ENCODE measurements around the gene ATG10.
"Not testable (repeated sequence)": the region's sequence is repeated elsewhere in the genome, so short reads cannot be mapped to it uniquely, and the experiment has no call there.

The ATG10 gene

GRCh38 chr5:81980160-81980559 lies 8.3 kb downstream of the ATG10 start:
- no peak for TF ChIP-seq Cebpa-rat (IDR thresholded peaks at IDR 0.05)
- Histone ChIP-seq H3K4me2 (no peak overlapping the region), H3K36me3 (peaks cover 69% of the 10 kb centered on the region), H3K9me3 (peaks cover 28% of the 10 kb centered on the region), H3K27ac (no peak overlapping the region), H4K20me1 (no peaks in the 10 kb centered on the region), H3K9ac (no peak overlapping the region), H3K27me3 (no peaks in the 10 kb centered on the region), H3K4me3 (no peak overlapping the region), H3K4me1 (no peaks in the 10 kb centered on the region)

- no peak overlapping the region for H3K27ac ChIP-seq
- peaks cover 74% of the 10 kb centered on the region for H3K36me3 ChIP-seq
- no peak overlapping the region for H3K4me3 ChIP-seq
- TF ChIP-seq Cebpa-rat (IDR thresholded peaks at IDR 0.05), result no peak
- H3K9me3 ChIP-seq, result peaks cover 34% of the 10 kb centered on the region
- H3K4me2 ChIP-seq, result no peak overlapping the region
- H3K9ac ChIP-seq, result no peak overlapping the region
- H3K4me1 ChIP-seq, result no peaks in the 10 kb centered on the region
- H3K27me3 ChIP-seq, result no peaks in the 10 kb centered on the region
- H4K20me1 ChIP-seq, result no peaks in the 10 kb centered on the region
Measured at GRCh38 chr5:81980598-81981260, 8.9 kb downstream of the ATG10 start.

- H3K27ac ChIP-seq, H3K27me3 ChIP-seq, H3K9ac ChIP-seq, H4K20me1 ChIP-seq, H3K4me2 ChIP-seq, H3K4me1 ChIP-seq, H3K4me3 ChIP-seq: not testable (repeated sequence)
- H3K36me3 ChIP-seq, result peaks cover 76% of the 10 kb centered on the region
- peaks cover 37% of the 10 kb centered on the region for H3K9me3 ChIP-seq
Measured at GRCh38 chr5:81982172-81982685, 10.4 kb downstream of the ATG10 start.

- Histone ChIP-seq H3K9me3 (peaks cover 37% of the 10 kb centered on the region), H3K36me3 (peaks cover 76% of the 10 kb centered on the region)
- H3K9ac ChIP-seq, H3K4me1 ChIP-seq, H4K20me1 ChIP-seq, H3K27ac ChIP-seq, H3K4me3 ChIP-seq, H3K4me2 ChIP-seq, H3K27me3 ChIP-seq: not testable (repeated sequence)
Measured at GRCh38 chr5:81983148-81983547, 11.3 kb downstream of the ATG10 start.

GRCh38 chr5:81983563-81983962 lies 11.7 kb downstream of the ATG10 start:
- not testable (repeated sequence) for H4K20me1 ChIP-seq, H3K9ac ChIP-seq, H3K4me1 ChIP-seq, H3K27ac ChIP-seq, H3K4me2 ChIP-seq, H3K27me3 ChIP-seq, H3K4me3 ChIP-seq
- H3K36me3 ChIP-seq, result peaks cover 76% of the 10 kb centered on the region
- peaks cover 37% of the 10 kb centered on the region for H3K9me3 ChIP-seq

- Histone ChIP-seq H3K36me3 (peaks cover 78% of the 10 kb centered on the region), H3K27me3 (no peaks in the 10 kb centered on the region), H3K27ac (no peak overlapping the region), H3K4me3 (no peak overlapping the region), H3K9me3 (peaks cover 30% of the 10 kb centered on the region), H3K4me1 (no peaks in the 10 kb centered on the region), H3K9ac (no peak overlapping the region), H3K4me2 (no peak overlapping the region), H4K20me1 (no peaks in the 10 kb centered on the region)
- no peak for TF ChIP-seq Cebpa-rat (IDR thresholded peaks at IDR 0.05)
Measured at GRCh38 chr5:81986126-81986525, 14.3 kb downstream of the ATG10 start.

- H3K9me3 ChIP-seq, result peaks cover 12% of the 10 kb centered on the region
- H4K20me1 ChIP-seq, result no peaks in the 10 kb centered on the region
- H3K27ac ChIP-seq, result no peak overlapping the region
- H3K4me1 ChIP-seq, result no peaks in the 10 kb centered on the region
- no peak for TF ChIP-seq Cebpa-rat (IDR thresholded peaks at IDR 0.05)
- no peak overlapping the region for H3K4me2 ChIP-seq
- H3K27me3 ChIP-seq, result no peaks in the 10 kb centered on the region
- no peak overlapping the region for H3K4me3 ChIP-seq
- peaks cover 76% of the 10 kb centered on the region for H3K36me3 ChIP-seq
- no peak overlapping the region for H3K9ac ChIP-seq
Measured at GRCh38 chr5:81989204-81989603, 17.4 kb downstream of the ATG10 start.

GRCh38 chr5:81994679-81995078 lies 22.9 kb downstream of the ATG10 start:
- no peaks in the 10 kb centered on the region for H3K27me3 ChIP-seq
- H3K36me3 ChIP-seq, result peaks cover 76% of the 10 kb centered on the region
- no peak overlapping the region for H3K4me2 ChIP-seq
- no peak overlapping the region for H3K9ac ChIP-seq
- no peaks in the 10 kb centered on the region for H3K4me1 ChIP-seq
- no peak overlapping the region for H3K4me3 ChIP-seq
- TF ChIP-seq Cebpa-rat (IDR thresholded peaks at IDR 0.05), result no peak
- H4K20me1 ChIP-seq, result no peaks in the 10 kb centered on the region
- H3K27ac ChIP-seq, result no peak overlapping the region
- peaks cover 36% of the 10 kb centered on the region for H3K9me3 ChIP-seq

GRCh38 chr5:81995407-81995806 lies 23.6 kb downstream of the ATG10 start:
- no peak overlapping the region for H3K27ac ChIP-seq
- H3K36me3 ChIP-seq, result peaks cover 79% of the 10 kb centered on the region
- H3K4me3 ChIP-seq, result no peak overlapping the region
- H3K27me3 ChIP-seq, result no peaks in the 10 kb centered on the region
- H3K9ac ChIP-seq, result no peak overlapping the region
- no peaks in the 10 kb centered on the region for H4K20me1 ChIP-seq
- H3K4me1 ChIP-seq, result no peaks in the 10 kb centered on the region
- H3K9me3 ChIP-seq, result peaks cover 43% of the 10 kb centered on the region
- TF ChIP-seq Cebpa-rat (IDR thresholded peaks at IDR 0.05), result no peak
- H3K4me2 ChIP-seq, result no peak overlapping the region

GRCh38 chr5:82004511-82004910 lies 32.7 kb downstream of the ATG10 start:
- H3K9ac ChIP-seq, result no peak overlapping the region
- no peak for TF ChIP-seq Cebpa-rat (IDR thresholded peaks at IDR 0.05)

GRCh38 chr5:82009869-82010268 lies 38.0 kb downstream of the ATG10 start:
- H3K36me3 ChIP-seq, result peaks cover 33% of the 10 kb centered on the region
- not testable (repeated sequence) for H3K27ac ChIP-seq, H3K4me2 ChIP-seq, H3K27me3 ChIP-seq, H3K4me1 ChIP-seq, H3K4me3 ChIP-seq, H3K9ac ChIP-seq, H4K20me1 ChIP-seq, H3K9me3 ChIP-seq

More at GRCh38 chr5:82004511-82004910, 32.7 kb downstream of the ATG10 start:
- Histone ChIP-seq H4K20me1 (no peaks in the 10 kb centered on the region), H3K4me3 (no peak overlapping the region), H3K4me1 (no peaks in the 10 kb centered on the region), H3K9me3 (peaks cover 13% of the 10 kb centered on the region; the same call in 1 of the 2 replicates), H3K36me3 (peaks cover 15% of the 10 kb centered on the region), H3K4me2 (no peak overlapping the region), H3K27ac (no peak overlapping the region), H3K27me3 (no peaks in the 10 kb centered on the region)
